ENCODE results near the gene NCF2. TPM values are rescaled to one million over a fixed set of nuclear protein-coding genes. Genes with fewer than 3 reads are reported as not detected.

The NCF2 gene
- total and polyA plus RNA-seq, 2 donors (not counting 3 experiments of a cell fraction or from before 2014, with no cell fraction given) = 0.03 TPM; not detected in 1

- ChIA-PET POLR2A (no interaction called here), CTCF (interaction anchor here (3.1 kb wide), 1 partner anchor 9 kb away, joined by 11 read pairs; no protein-coding TSS in a partner anchor)
- H4K20me1 ChIP-seq (replicated peaks; ENCODE audit: control insufficient read depth, extremely low read depth, insufficient read depth, low read length) = no peaks in the 10 kb centered on the region
- no peak overlapping the region for H3K4me3 ChIP-seq (replicated peaks in 1 of 3; ENCODE audit: insufficient read depth in 1 of 3, low read depth in 1 of 3, low read length in 3 of 3)
- no peak for DNase-seq (ENCODE audit: low read depth, low spot score)
- no peak overlapping the region for H2AFZ ChIP-seq (ENCODE audit: low read depth, low read length)
- no peaks in the 10 kb centered on the region for H3K4me1 ChIP-seq (ENCODE audit: control insufficient read depth, extremely low read depth, insufficient read depth, low read length)
- peaks cover 0 to 3% of the 10 kb centered on the region in 2 experiments for H3K27me3 ChIP-seq (ENCODE audit: control insufficient read depth in 2 of 2, insufficient read depth in 2 of 2, low read length in 2 of 2)
- H3K36me3 ChIP-seq (ENCODE audit: control insufficient read depth in 2 of 2, extremely low read depth in 1 of 2, insufficient read depth in 2 of 2, low read length in 2 of 2) = no peaks in the 10 kb centered on the region
- H3K9me1 ChIP-seq (replicated peaks; ENCODE audit: control insufficient read depth, extremely low read depth, insufficient read depth, low read length) = no peaks in the 10 kb centered on the region
- intact Hi-C loops (cut with micrococcal nuclease) = no loop called here
- dilution Hi-C loops (cut with MboI; ENCODE audit: extremely low pct_ligation_motif_present, low sequenced_read_pairs) = no loop called here
- no peak overlapping the region for H3K4me2 ChIP-seq (ENCODE audit: insufficient read depth, low read length)
- no peak for FAIRE-seq
- H3K9ac ChIP-seq (replicated peaks; ENCODE audit: extremely low read depth, insufficient read depth, low read length) = no peak overlapping the region
- BruUV-seq (replicated peaks) = no TSS peak
- no peaks in the 10 kb centered on the region for H3K9me3 ChIP-seq (replicated peaks; ENCODE audit: control insufficient read depth, insufficient read depth, low read length)
- no peak for TF ChIP-seq FOS (IDR thresholded peaks at IDR 0.05; ENCODE audit: borderline replicate concordance, insufficient read depth, low read length)
- TF ChIP-seq CTCF (IDR thresholded peaks at IDR 0.05; ENCODE audit: extremely low read depth in 1 of 2, insufficient read depth in 1 of 2, low read depth in 1 of 2, low read length in 2 of 2) = no peak
- TF ChIP-seq MAX (IDR thresholded peaks at IDR 0.05; ENCODE audit: insufficient read depth, insufficient read length) = no peak
- no peak for TF ChIP-seq POLR2A (IDR thresholded peaks at IDR 0.05; ENCODE audit: low read depth, low read length)
- no peak for TF ChIP-seq EZH2 (IDR thresholded peaks at IDR 0.05; ENCODE audit: borderline replicate concordance, low read depth, low read length, severe bottlenecking)
- TF ChIP-seq MYC (IDR thresholded peaks at IDR 0.05; ENCODE audit: low read depth, low read length) = no peak
- no peak for TF ChIP-seq GATA2 (IDR thresholded peaks at IDR 0.05; ENCODE audit: insufficient read depth, insufficient read length, low read depth, low read length)
- no peak for TF ChIP-seq POLR2AphosphoS5 (IDR thresholded peaks at IDR 0.05; ENCODE audit: insufficient read depth, low read depth, low read length)
- no peak for TF ChIP-seq JUN (IDR thresholded peaks at IDR 0.05; ENCODE audit: borderline replicate concordance, insufficient read depth, insufficient read length, low read depth)
- H3K27ac ChIP-seq (ENCODE audit: insufficient read depth, low read depth, low read length) = no peak overlapping the region
- H3K79me2 ChIP-seq (ENCODE audit: control insufficient read depth, insufficient read depth, low read length) = no peaks in the 10 kb centered on the region
Measured at GRCh38 chr1:183600634-183601033, 10.4 kb upstream of the NCF2 start.

Measured in endothelial cell of umbilical vein (primary cell).